GM19043 (cell line): ENCODE data around the gene ANO9.
A peak's percentile ranks its signal among the peaks of the same experiment; 100 is the strongest.
"Not testable (repeated sequence)": the region's sequence is repeated elsewhere in the genome, so short reads cannot be mapped to it uniquely, and the experiment has no call there.

Source experiments
- ATAC-seq: cut with Tn5 transposase; IDR thresholded peaks from one replicate; pipeline ENCODE4 v1.9.1; 2021; ENCODE audit warnings: low read depth; ENCODE audit not compliant: unreplicated experiment

The ANO9 gene

GRCh38 chr11:405323-405953 lies 36.4 kb downstream of the ANO9 start:
- no peak for ATAC-seq

GRCh38 chr11:404551-405264 lies 37.1 kb downstream of the ANO9 start:
- no peak for ATAC-seq

- no peak for ATAC-seq
Measured at GRCh38 chr11:403761-404431, 37.9 kb downstream of the ANO9 start.

DNA sequence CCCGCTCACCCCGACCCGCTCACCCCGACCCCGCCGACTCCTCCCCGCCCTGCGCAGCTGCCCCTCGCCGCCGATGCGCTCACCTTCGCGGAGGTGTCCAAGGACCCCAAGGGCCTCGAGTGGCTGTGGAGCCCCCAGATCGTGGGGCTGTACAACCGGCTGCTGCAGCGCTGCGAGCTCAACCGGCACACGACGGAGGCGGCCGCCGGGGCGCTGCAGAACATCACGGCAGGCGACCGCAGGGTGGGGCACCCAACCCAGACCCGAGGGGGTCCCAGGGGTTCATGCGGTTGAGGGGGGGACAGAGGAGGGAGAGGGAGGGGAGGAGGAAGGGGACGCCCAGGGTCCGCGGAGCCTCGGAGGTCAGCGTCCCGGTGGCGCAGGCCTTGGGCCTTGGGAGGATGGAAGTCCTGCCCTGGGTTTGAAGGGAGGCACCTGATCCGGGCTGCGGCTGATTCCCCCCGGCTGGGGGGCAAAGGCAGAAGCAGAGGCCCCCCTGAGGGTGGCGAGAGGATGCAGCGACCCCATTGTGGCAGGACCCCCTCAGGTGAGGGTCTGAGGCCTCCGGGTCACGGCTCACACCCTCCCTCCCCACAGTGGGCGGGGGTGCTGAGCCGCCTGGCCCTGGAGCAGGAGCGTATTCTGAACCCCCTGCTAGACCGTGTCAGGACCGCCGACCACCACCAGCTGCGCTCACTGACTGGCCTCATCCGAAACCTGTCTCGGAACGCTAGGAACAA lies 38.6 kb downstream of the ANO9 start:
- no peak for ATAC-seq

- ATAC-seq = not testable (repeated sequence)
Measured at GRCh38 chr11:401196-401595, 40.6 kb downstream of the ANO9 start.

DNA sequence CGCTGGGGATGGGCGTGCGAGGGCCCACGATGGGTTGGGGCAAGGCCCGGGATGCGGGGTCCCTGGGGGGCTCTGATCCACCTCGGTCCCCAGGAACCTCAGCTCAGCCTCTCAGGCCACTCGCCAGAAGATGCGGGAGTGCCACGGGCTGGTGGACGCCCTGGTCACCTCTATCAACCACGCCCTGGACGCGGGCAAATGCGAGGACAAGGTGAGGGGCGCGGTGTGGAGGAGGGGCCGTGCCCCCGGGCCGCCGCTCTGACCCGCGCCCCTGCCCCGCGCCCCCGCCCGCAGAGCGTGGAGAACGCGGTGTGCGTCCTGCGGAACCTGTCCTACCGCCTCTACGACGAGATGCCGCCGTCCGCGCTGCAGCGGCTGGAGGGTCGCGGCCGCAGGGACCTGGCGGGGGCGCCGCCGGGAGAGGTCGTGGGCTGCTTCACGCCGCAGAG lies 41.5 kb downstream of the ANO9 start:
- no peak for ATAC-seq

DNA sequence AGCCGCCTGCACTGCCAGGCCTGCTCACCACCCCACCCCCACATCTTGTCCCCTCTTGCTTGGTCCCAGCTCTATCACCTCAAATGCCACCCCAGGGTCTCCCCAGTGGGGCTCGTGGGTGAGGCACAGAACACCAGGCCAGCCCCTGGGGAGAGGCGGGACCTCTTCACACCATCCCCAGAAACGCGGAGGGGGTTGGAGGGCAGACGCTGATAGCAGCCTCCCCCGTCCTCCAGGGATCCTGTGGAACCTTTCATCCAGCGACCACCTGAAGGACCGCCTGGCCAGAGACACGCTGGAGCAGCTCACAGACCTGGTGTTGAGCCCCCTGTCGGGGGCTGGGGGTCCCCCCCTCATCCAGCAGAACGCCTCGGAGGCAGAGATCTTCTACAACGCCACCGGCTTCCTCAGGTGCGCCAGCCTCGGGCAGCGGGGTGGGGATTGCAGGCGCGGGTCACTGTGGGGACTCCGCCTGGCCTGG lies 42.0 kb downstream of the ANO9 start:
- ATAC-seq = no peak

GRCh38 chr11:398826-399225 lies 43.0 kb downstream of the ANO9 start:
- no peak for ATAC-seq

DNA sequence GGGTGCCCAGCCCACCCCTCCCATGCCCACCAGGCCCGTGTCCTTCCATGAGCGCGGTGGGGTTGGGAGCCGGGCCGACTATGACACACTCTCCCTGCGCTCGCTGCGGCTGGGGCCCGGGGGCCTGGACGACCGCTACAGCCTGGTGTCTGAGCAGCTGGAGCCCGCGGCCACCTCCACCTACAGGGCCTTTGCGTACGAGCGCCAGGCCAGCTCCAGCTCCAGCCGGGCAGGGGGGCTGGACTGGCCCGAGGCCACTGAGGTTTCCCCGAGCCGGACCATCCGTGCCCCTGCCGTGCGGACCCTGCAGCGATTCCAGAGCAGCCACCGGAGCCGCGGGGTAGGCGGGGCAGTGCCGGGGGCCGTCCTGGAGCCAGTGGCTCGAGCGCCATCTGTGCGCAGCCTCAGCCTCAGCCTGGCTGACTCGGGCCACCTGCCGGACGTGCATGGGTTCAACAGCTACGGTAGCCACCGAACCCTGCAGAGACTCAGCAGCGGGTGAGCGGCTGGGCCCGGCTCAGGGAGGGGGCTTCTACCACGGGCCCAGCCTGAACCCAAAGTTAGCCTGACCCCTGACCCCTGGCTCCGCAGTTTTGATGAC lies 44.8 kb downstream of the ANO9 start:
- ATAC-seq = peak; percentile 74

DNA sequence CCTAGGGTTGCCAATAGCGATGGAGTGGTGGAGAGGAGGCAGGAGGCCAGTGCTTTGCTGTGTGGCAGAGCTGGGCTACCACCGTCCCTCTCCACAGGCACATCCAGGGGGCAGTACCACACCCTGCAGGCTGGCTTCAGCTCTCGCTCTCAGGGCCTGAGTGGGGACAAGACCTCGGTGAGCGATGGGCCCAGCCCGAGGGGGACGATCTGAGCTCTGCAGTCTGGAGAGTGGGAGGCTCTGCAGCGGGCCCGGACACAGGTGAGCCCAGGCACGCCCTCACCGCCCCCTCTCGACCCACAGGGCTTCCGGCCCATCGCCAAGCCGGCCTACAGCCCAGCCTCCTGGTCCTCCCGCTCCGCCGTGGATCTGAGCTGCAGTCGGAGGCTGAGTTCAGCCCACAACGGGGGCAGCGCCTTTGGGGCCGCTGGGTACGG lies 45.3 kb downstream of the ANO9 start:
- peak; percentile 21 for ATAC-seq

GRCh38 chr11:395866-396265 lies 45.9 kb downstream of the ANO9 start:
- ATAC-seq = no peak

- ATAC-seq = no peak
Measured at GRCh38 chr11:394858-395655, 46.8 kb downstream of the ANO9 start.

DNA sequence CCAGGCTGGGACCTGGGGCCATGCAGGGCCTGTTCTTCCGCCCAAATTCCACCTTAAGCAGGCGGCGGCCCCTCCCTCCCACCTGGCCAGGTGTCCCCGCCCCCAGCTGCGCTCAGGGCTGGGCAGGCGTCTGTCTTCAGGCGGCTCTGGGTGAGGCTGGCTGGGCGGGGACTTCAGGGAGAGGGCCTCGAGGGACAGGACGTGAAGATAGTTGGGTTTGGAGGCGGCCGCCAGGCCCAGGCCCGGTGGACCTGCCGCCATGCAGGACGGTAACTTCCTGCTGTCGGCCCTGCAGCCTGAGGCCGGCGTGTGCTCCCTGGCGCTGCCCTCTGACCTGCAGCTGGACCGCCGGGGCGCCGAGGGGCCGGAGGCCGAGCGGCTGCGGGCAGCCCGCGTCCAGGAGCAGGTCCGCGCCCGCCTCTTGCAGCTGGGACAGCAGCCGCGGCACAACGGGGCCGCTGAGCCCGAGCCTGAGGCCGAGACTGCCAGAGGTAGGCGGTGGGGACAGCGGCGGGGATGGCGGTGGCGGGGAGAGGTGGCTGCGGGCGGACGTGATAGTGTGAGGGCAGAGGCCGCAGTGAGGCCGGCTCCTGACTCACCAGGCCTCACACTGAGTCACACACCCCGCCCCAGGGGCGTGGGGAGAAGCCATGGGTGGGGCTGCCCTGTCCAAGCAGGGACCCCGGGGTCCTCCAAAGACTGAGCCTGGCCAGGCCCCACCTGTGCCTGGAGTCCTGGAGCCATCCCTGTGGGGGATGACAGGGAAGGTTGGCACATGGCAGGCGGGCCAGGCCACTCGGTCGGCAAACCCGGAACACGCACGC lies 47.6 kb downstream of the ANO9 start, which contains the start of gene PKP3:
TSS of gene PKP3 (plus strand) at position 176 of the 824 bp plus-strand sequence. CDS start at position 260, 84 bp downstream.
- no peak for ATAC-seq

- ATAC-seq = no peak
Measured at GRCh38 chr11:393219-394033, 48.4 kb downstream of the ANO9 start.

DNA sequence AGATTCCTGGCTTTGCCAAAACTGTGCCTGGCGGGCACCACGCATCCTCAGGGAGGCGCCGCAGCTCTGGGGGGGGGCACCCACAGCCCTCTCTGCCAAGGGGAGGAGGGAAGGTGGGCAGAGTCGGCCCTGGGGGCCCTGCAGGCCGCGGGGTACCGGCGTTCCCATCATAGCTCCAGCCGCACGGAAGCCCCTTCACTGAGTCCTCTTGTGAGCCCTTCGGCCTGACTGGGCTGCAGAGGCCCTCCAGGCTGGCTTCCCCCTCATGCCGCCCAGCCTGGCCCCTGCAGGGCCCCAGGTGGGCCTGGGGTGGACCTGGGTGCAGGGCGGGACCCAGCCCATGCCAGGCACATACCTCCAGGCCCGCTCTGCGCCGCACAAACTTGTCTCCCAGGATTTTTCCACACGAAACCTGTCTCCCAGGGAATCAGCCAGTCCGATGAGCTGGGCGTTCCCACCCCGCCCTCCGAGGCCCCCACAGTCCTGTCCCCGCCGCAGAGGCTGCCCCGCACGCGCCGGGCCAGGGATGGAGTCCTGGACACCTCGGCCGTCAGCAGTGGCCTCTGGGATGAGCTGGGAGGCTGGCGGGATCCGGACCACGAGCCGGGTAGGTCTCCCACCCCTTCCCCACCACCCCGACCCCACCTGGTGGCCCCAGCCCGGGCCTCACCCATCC lies 49.6 kb downstream of the ANO9 start:
- no peak for ATAC-seq

GRCh38 chr11:391117-392017 lies 50.4 kb downstream of the ANO9 start:
- no peak for ATAC-seq
